ENCODE measurements around the gene ENOX1.

The ENOX1 gene

GRCh38 chr13:43669964-43670363, 116.8 kb downstream of the ENOX1 start:
- no peak for DNase-seq (ENCODE audit: low spot score)

- no peak for DNase-seq (ENCODE audit: low spot score)
These were observed 117.7 kb downstream of the ENOX1 start for GRCh38 chr13:43669101-43669500.

GRCh38 chr13:43666403-43666802, 120.4 kb downstream of the ENOX1 start:
- DNase-seq (ENCODE audit: low spot score): no peak

- no peak for DNase-seq (ENCODE audit: low spot score)
These were observed 121.4 kb downstream of the ENOX1 start for GRCh38 chr13:43665388-43665787.

GRCh38 chr13:43664700-43665191, 122.0 kb downstream of the ENOX1 start:
- DNase-seq (ENCODE audit: low spot score): peak; percentile 1

GRCh38 chr13:43663474-43664090, 123.2 kb downstream of the ENOX1 start:
- no peak for DNase-seq (ENCODE audit: low spot score)

- DNase-seq (ENCODE audit: low spot score): no peak
These were observed 123.8 kb downstream of the ENOX1 start for GRCh38 chr13:43662976-43663375.

- no peak for DNase-seq (ENCODE audit: low spot score)
These were observed 125.5 kb downstream of the ENOX1 start for GRCh38 chr13:43661161-43661830.

- DNase-seq (ENCODE audit: low spot score): no peak
These were observed 129.3 kb downstream of the ENOX1 start for GRCh38 chr13:43657485-43657884.

GRCh38 chr13:43653980-43654379, 132.8 kb downstream of the ENOX1 start:
- DNase-seq (ENCODE audit: low spot score): no peak

GRCh38 chr13:43653395-43653794, 133.4 kb downstream of the ENOX1 start:
- no peak for DNase-seq (ENCODE audit: low spot score)

- no peak for DNase-seq (ENCODE audit: low spot score)
These were observed 134.0 kb downstream of the ENOX1 start for GRCh38 chr13:43652760-43653159.

GRCh38 chr13:43650882-43651281, 135.9 kb downstream of the ENOX1 start:
- no peak for DNase-seq (ENCODE audit: low spot score)

GRCh38 chr13:43648733-43649132, 138.0 kb downstream of the ENOX1 start:
- DNase-seq (ENCODE audit: low spot score): no peak

GRCh38 chr13:43647471-43647870, 139.3 kb downstream of the ENOX1 start:
- no peak for DNase-seq (ENCODE audit: low spot score)

- DNase-seq (ENCODE audit: low spot score): no peak
These were observed 146.3 kb downstream of the ENOX1 start for GRCh38 chr13:43640476-43640875.

GRCh38 chr13:43631106-43631505, 155.7 kb downstream of the ENOX1 start:
- no peak for DNase-seq (ENCODE audit: low spot score)

- no peak for DNase-seq (ENCODE audit: low spot score)
These were observed 156.9 kb downstream of the ENOX1 start for GRCh38 chr13:43629691-43630480.

- no peak for DNase-seq (ENCODE audit: low spot score)
These were observed 159.8 kb downstream of the ENOX1 start for GRCh38 chr13:43626994-43627393.

GRCh38 chr13:43614063-43614462, 172.7 kb downstream of the ENOX1 start:
- DNase-seq (ENCODE audit: low spot score): no peak

GRCh38 chr13:43611281-43612273, 175.2 kb downstream of the ENOX1 start:
- no peak for DNase-seq (ENCODE audit: low spot score)
